D721Med (cell line): Measurements from ENCODE around the gene CD226.

Source experiments
- DNase-seq: peaks from one replicate; pipeline ENCODE4 v3.0.0; 2011; ENCODE audit warnings: low spot score; ENCODE audit not compliant: insufficient read length
- FAIRE-seq: peaks from 2 replicates; lab custom pipeline; 2011; peaks lifted over from hg19 to GRCh38; lab: Jason Lieb, UNC
- CTCF ChIP-seq: IDR thresholded peaks from 2 replicates; pipeline ENCODE4 v1.5.1; 2012; ENCODE audit warnings: mild to moderate bottlenecking, control low read depth; ENCODE audit not compliant: insufficient read depth; ENCODE audit errors: missing control alignments

CD226 gene

GRCh38 chr18:69894467-69894866 is 53.2 kb downstream of the CD226 start:
- DNase-seq (no peak), FAIRE-seq (no peak)
- TF ChIP-seq CTCF, result no peak

GRCh38 chr18:69890558-69890957 is 57.1 kb downstream of the CD226 start:
- no peak for DNase-seq
- no peak for FAIRE-seq
- TF ChIP-seq CTCF, result no peak

- TF ChIP-seq CTCF, result no peak
- DNase-seq (no peak), FAIRE-seq (no peak)
These were observed 58.7 kb downstream of the CD226 start for GRCh38 chr18:69889009-69889408.

- DNase-seq (no peak), FAIRE-seq (no peak)
- no peak for TF ChIP-seq CTCF
These were observed 60.4 kb downstream of the CD226 start for GRCh38 chr18:69887256-69887655.

GRCh38 chr18:69885841-69886531 is 61.7 kb downstream of the CD226 start:
- DNase-seq (no peak), FAIRE-seq (peak; percentile 90)
- no peak for TF ChIP-seq CTCF

GRCh38 chr18:69885355-69885754 is 62.3 kb downstream of the CD226 start:
- no peak for DNase-seq
- no peak for TF ChIP-seq CTCF
- FAIRE-seq, result peak; percentile 66

GRCh38 chr18:69883781-69884180 is 63.9 kb downstream of the CD226 start:
- FAIRE-seq (no peak), DNase-seq (no peak)
- TF ChIP-seq CTCF, result no peak
